HepG2 (cell line): Measurements from ENCODE around the gene PTMA. TPM values are rescaled to one million over a fixed set of nuclear protein-coding genes. Genes with fewer than 3 reads are reported as not detected.
A peak's percentile ranks its signal among the peaks of the same experiment; 100 is the strongest.

Experiments used
- CBX5 ChIP-seq: sonication (generic); formaldehyde crosslinking; IDR thresholded peaks from 2 replicates; pipeline ENCODE4 v1.4.0; 2020; ENCODE audit warnings: missing genetic modification reagents, borderline replicate concordance
- FOXK1 ChIP-seq: sonication (generic); formaldehyde crosslinking; IDR thresholded peaks from 2 replicates; pipeline ENCODE4 v1.4.0; 2020; ENCODE audit warnings: low read depth, missing genetic modification reagents, borderline replicate concordance
- GPN1 ChIP-seq: sonication (generic); formaldehyde crosslinking; IDR thresholded peaks from 2 replicates; pipeline ENCODE4 v1.5.1; 2020; ENCODE audit warnings: missing genetic modification reagents, borderline replicate concordance
- IRF9 ChIP-seq: sonication (generic); formaldehyde crosslinking; IDR thresholded peaks from 2 replicates; pipeline ENCODE4 v1.8.0; 2022; ENCODE audit warnings: missing genetic modification reagents, mild to moderate bottlenecking, borderline replicate concordance
- KAT2B ChIP-seq: fragments of 150-350 bp; IDR thresholded peaks from 2 replicates; pipeline ENCODE4 v1.6.1; 2014; ENCODE audit warnings: low read depth, low read length, borderline replicate concordance
- LRRFIP1 ChIP-seq: sonication (generic); formaldehyde crosslinking; conservative IDR thresholded peaks from 2 replicates; pipeline ENCODE4 v1.4.0; 2020; ENCODE audit warnings: missing genetic modification reagents
- MIER3 ChIP-seq: IDR thresholded peaks from 2 replicates; pipeline ENCODE4 v1.6.1; 2016; ENCODE audit warnings: missing compliant biosample characterization, borderline replicate concordance
- MXD3 ChIP-seq: IDR thresholded peaks from 2 replicates; pipeline ENCODE4 v1.6.1; 2016; ENCODE audit warnings: mild to moderate bottlenecking, missing biosample characterization, missing genetic modification reagents
- MYNN ChIP-seq: sonication (generic); formaldehyde crosslinking; IDR thresholded peaks from 2 replicates; pipeline ENCODE4 v1.4.0; 2020; ENCODE audit warnings: mild to moderate bottlenecking, low read depth, missing genetic modification reagents
- NCOR1 ChIP-seq: fragments of 200-600 bp; sonication (generic); IDR thresholded peaks from 2 replicates; pipeline ENCODE4 v1.7.0; 2017; ENCODE audit warnings: antibody characterized with exemption, low read length, borderline replicate concordance
- PAWR ChIP-seq: sonication (generic); formaldehyde crosslinking; IDR thresholded peaks from 2 replicates; pipeline ENCODE4 v1.4.0; 2020; ENCODE audit warnings: missing genetic modification reagents, mild to moderate bottlenecking, borderline replicate concordance
- PRMT3 ChIP-seq: sonication (generic); formaldehyde crosslinking; IDR thresholded peaks from 2 replicates; pipeline ENCODE4 v1.8.1; 2022; ENCODE audit warnings: low read depth, mild to moderate bottlenecking, moderate library complexity, missing genetic modification reagents, borderline replicate concordance
- RFXANK ChIP-seq: IDR thresholded peaks from 2 replicates; pipeline ENCODE4 v1.6.1; 2016
- SMAD3 ChIP-seq: sonication (generic); formaldehyde crosslinking; IDR thresholded peaks from 2 replicates; pipeline ENCODE4 v1.4.0; 2020; ENCODE audit warnings: missing genetic modification reagents
- TARDBP ChIP-seq: sonication (generic); formaldehyde crosslinking; IDR thresholded peaks from 2 replicates; pipeline ENCODE4 v1.8.0; 2022; ENCODE audit warnings: mild to moderate bottlenecking, missing genetic modification reagents
- ZC3H13 ChIP-seq: sonication (generic); formaldehyde crosslinking; IDR thresholded peaks from 2 replicates; pipeline ENCODE4 v1.8.1; 2023; ENCODE audit warnings: mild to moderate bottlenecking, missing genetic modification reagents, moderate library complexity
- ZFP37 ChIP-seq: sonication (generic); formaldehyde crosslinking; IDR thresholded peaks from 2 replicates; pipeline ENCODE4 v1.4.0; 2020; ENCODE audit warnings: missing genetic modification reagents, borderline replicate concordance
- polyA plus RNA-seq, 8 experiments: library from polyadenylated mRNA; depleted of rRNA in 3 of 8; stranded (reverse) in 7 of 8; unstranded in 1 of 8; fragments of >200 nt; fragmentation: Illumina TruSeq in 4 of 8; extraction: Trizol in 4 of 8; gene quantifications; 2 replicates each; pipeline versions ENCODE4 v1.2.1 to v1.2.3, GENCODE V29; 2011 to 2016; ENCODE audit warnings: low read depth in 4 of 8, missing spikeins in 1 of 8, mixed read lengths in 1 of 8; ENCODE audit not compliant: insufficient read depth in 1 of 8
- total RNA-seq, 5 experiments: library from RNA; depleted of rRNA; stranded (reverse); fragments of >200 nt; fragmentation: Illumina TruSeq; extraction: Trizol; gene quantifications; 2 replicates each; pipeline ENCODE4 v1.2.3, GENCODE V29; 2016; ENCODE audit warnings: low read depth in 1 of 5
- TF ChIP-seq, protein P1 (sequence below): sonication (generic); formaldehyde crosslinking; IDR thresholded peaks from 2 replicates; pipeline ENCODE4 v1.4.0; 2020; ENCODE audit warnings: low read depth, mild to moderate bottlenecking, missing genetic modification reagents
- TF ChIP-seq, protein P2 (sequence below): IDR thresholded peaks from 2 replicates; pipeline ENCODE4 v1.6.1; 2016; ENCODE audit warnings: mild to moderate bottlenecking
- TF ChIP-seq, protein P3 (sequence below): sonication (generic); formaldehyde crosslinking; IDR thresholded peaks from 2 replicates; pipeline ENCODE4 v1.4.0; 2020; ENCODE audit warnings: missing genetic modification reagents, mild to moderate bottlenecking, borderline replicate concordance

PTMA gene
- total and polyA plus RNA-seq, 2 of the 13 experiments (the other 11 are each of a cell fraction or from before 2014, with no cell fraction given): 190 to 1,086 TPM

GRCh38 chr2:231709981-231710798 lies 1.9 kb downstream of the PTMA start (continued):
- TF ChIP-seq, protein P1, sequence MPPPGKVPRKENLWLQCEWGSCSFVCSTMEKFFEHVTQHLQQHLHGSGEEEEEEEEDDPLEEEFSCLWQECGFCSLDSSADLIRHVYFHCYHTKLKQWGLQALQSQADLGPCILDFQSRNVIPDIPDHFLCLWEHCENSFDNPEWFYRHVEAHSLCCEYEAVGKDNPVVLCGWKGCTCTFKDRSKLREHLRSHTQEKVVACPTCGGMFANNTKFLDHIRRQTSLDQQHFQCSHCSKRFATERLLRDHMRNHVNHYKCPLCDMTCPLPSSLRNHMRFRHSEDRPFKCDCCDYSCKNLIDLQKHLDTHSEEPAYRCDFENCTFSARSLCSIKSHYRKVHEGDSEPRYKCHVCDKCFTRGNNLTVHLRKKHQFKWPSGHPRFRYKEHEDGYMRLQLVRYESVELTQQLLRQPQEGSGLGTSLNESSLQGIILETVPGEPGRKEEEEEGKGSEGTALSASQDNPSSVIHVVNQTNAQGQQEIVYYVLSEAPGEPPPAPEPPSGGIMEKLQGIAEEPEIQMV (CRISPR knock-in tag): peak; percentile 99
- TF ChIP-seq IRF9 (peak; percentile 99), SMAD3 (CRISPR knock-in tag) (0 out of 2 replicates have a peak, but pooled peaks have one; percentile 41), ZC3H13 (CRISPR knock-in tag) (peak; percentile 99), PAWR (CRISPR knock-in tag) (peak; percentile 99), PRMT3 (peak; percentile 100), MIER3 (CRISPR knock-in tag) (no peak), MXD3 (peak; percentile 100), KAT2B (no peak), ZFP37 (CRISPR knock-in tag) (peak; percentile 98), NCOR1 (no peak; the same call in 1 of the 2 replicates), GPN1 (CRISPR knock-in tag) (peak; percentile 96), LRRFIP1 (0 out of 2 replicates have a peak, but pooled peaks have one; percentile 72), FOXK1 (CRISPR knock-in tag) (peak; percentile 47; the same call in 1 of the 2 replicates), RFXANK (CRISPR knock-in tag) (no peak), TARDBP (CRISPR knock-in tag) (peak; percentile 79; the same call in 1 of the 2 replicates), MYNN (CRISPR knock-in tag) (peak; percentile 90; the same call in 1 of the 2 replicates), CBX5 (peak; percentile 59; the same call in 1 of the 2 replicates)
- TF ChIP-seq, protein P2, sequence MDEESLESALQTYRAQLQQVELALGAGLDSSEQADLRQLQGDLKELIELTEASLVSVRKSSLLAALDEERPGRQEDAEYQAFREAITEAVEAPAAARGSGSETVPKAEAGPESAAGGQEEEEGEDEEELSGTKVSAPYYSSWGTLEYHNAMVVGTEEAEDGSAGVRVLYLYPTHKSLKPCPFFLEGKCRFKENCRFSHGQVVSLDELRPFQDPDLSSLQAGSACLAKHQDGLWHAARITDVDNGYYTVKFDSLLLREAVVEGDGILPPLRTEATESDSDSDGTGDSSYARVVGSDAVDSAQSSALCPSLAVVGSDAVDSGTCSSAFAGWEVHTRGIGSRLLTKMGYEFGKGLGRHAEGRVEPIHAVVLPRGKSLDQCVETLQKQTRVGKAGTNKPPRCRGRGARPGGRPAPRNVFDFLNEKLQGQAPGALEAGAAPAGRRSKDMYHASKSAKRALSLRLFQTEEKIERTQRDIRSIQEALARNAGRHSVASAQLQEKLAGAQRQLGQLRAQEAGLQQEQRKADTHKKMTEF (CRISPR knock-in tag): peak; percentile 90
- TF ChIP-seq, protein P3, sequence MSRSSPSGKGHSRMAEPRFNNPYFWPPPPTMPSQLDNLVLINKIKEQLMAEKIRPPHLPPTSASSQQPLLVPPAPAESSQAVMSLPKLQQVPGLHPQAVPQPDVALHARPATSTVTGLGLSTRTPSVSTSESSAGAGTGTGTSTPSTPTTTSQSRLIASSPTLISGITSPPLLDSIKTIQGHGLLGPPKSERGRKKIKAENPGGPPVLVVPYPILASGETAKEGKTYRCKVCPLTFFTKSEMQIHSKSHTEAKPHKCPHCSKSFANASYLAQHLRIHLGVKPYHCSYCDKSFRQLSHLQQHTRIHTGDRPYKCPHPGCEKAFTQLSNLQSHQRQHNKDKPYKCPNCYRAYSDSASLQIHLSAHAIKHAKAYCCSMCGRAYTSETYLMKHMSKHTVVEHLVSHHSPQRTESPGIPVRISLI (CRISPR knock-in tag): peak; percentile 80
